HepG2 (cell line): ENCODE results near the gene SFTPB. TPM values are rescaled to one million over a fixed set of nuclear protein-coding genes. Genes with fewer than 3 reads are reported as not detected.

Source experiments
- ATAC-seq: fragments of 200-7000 bp; cut with Tn5 transposase; 3 replicates; pipeline ENCODE4 v1.9.1; 2020; ENCODE audit warnings: mild to moderate bottlenecking, moderate library complexity
- BruUV-seq: library from RNA; stranded (reverse); fragments of 400-500 nt; replicated peaks from 2 replicates; lab custom pipeline; 2021; lab: Mats Ljungman, UMichigan
- CTCF ChIA-PET: fragments of 300-600 bp; formaldehyde crosslinking; extraction: SDS; loops from one replicate; lab custom pipeline; 2021; ENCODE audit warnings: low total read pairs, inconsistent platforms, low intra/inter-chr PET ratio; lab: Yijun Ruan, JAX
- POLR2A ChIA-PET: fragments of 350-600 bp; sonication (Branson Sonifier 250); formaldehyde crosslinking; loops from one replicate; lab custom pipeline; 2020; ENCODE audit warnings: antibody characterized with exemption, inconsistent platforms; lab: Yijun Ruan, JAX
- DNase-seq: peaks from one replicate; pipeline ENCODE4 v3.0.0-alpha.2; 2015; ENCODE audit warnings: low spot score
- FAIRE-seq: peaks from 3 replicates; lab custom pipeline; 2011; peaks lifted over from hg19 to GRCh38; lab: Jason Lieb, UNC
- H2AFZ ChIP-seq: one replicate; pipeline ENCODE4 v1.6.1; 2011; ENCODE audit warnings: low read length, inconsistent platforms
- H3K27ac ChIP-seq: fragments of 300-600 bp; 3 replicates; pipeline ENCODE4 v1.8.0; 2011; ENCODE audit warnings: mixed run types, mild to moderate bottlenecking, mixed read lengths, low read length, inconsistent platforms; ENCODE audit not compliant: insufficient read depth; ENCODE audit errors: extremely low read length
- H3K27me3 ChIP-seq, 2 experiments: fragments of 200-600 bp in 1 of 2; 2 replicates in 1 of 2; 3 replicates in 1 of 2; pipeline versions ENCODE4 v1.6.0 to v1.8.0; 2011; ENCODE audit warnings: low read length in 2 of 2, mild to moderate bottlenecking in 2 of 2, moderate library complexity in 2 of 2, inconsistent platforms in 1 of 2; ENCODE audit not compliant: insufficient read depth in 2 of 2, control insufficient read depth in 1 of 2
- H3K36me3 ChIP-seq, 2 experiments: fragments of 200-600 bp in 1 of 2; replicated peaks in 1 of 2; 2 replicates in 1 of 2; 3 replicates in 1 of 2; pipeline versions ENCODE4 v1.5.1 to v1.8.0; 2011; ENCODE audit warnings: low read length in 2 of 2, inconsistent platforms in 1 of 2; ENCODE audit not compliant: insufficient read depth in 2 of 2, control insufficient read depth in 1 of 2
- H3K4me1 ChIP-seq: 2 replicates; pipeline ENCODE4 v1.5.1; 2012; ENCODE audit warnings: low read length, inconsistent platforms; ENCODE audit not compliant: insufficient read depth
- H3K4me2 ChIP-seq: 2 replicates; pipeline ENCODE4 v1.6.0; 2011; ENCODE audit warnings: low read depth, low read length, inconsistent platforms
- H3K4me3 ChIP-seq, 3 experiments: fragments of 200-600 bp in 1 of 3; sonication (generic), shearing (Covaris generic) in 1 of 3; replicated peaks in 1 of 3; 2 replicates each; pipeline ENCODE4 v1.5.1; 2011 to 2016; ENCODE audit warnings: low read length in 3 of 3, inconsistent platforms in 2 of 3, low read depth in 2 of 3, mild to moderate bottlenecking in 2 of 3, control low read depth in 1 of 3, mixed read lengths in 1 of 3; ENCODE audit not compliant: insufficient read depth in 1 of 3
- H3K79me2 ChIP-seq: one replicate; pipeline ENCODE4 v1.6.1; 2011; ENCODE audit warnings: low read length, inconsistent platforms; ENCODE audit not compliant: insufficient read depth
- H3K9ac ChIP-seq: 2 replicates; pipeline ENCODE4 v1.6.0; 2011; ENCODE audit warnings: mild to moderate bottlenecking, low read depth, low read length, inconsistent platforms; ENCODE audit not compliant: insufficient read depth
- H3K9me3 ChIP-seq: 2 replicates; pipeline ENCODE4 v1.5.1; 2012; ENCODE audit warnings: mild to moderate bottlenecking, low read length
- H4K20me1 ChIP-seq: 2 replicates; pipeline ENCODE4 v1.6.0; 2011; ENCODE audit warnings: inconsistent platforms, mild to moderate bottlenecking, low read length, moderate library complexity; ENCODE audit not compliant: insufficient read depth
- ATF7 ChIP-seq, 2 experiments: fragments of 450-650 bp in 1 of 2; sonication (generic) in 1 of 2; formaldehyde crosslinking in 1 of 2; IDR thresholded peaks; 2 replicates each; pipeline versions ENCODE4 v1.4.0 to v1.6.1; 2016 to 2020; ENCODE audit warnings: antibody characterized with exemption in 1 of 2, mild to moderate bottlenecking in 1 of 2, missing genetic modification reagents in 1 of 2
- CBFB ChIP-seq: sonication (generic); formaldehyde crosslinking; IDR thresholded peaks from 2 replicates; pipeline ENCODE4 v1.4.0; 2020; ENCODE audit warnings: missing genetic modification reagents
- FOXA1 ChIP-seq, 2 experiments: fragments of 450-650 bp in 1 of 2; sonication (generic) in 1 of 2; formaldehyde crosslinking in 1 of 2; IDR thresholded peaks; 2 replicates each; pipeline versions ENCODE4 v1.4.0 to v1.6.1; 2016 to 2020; ENCODE audit warnings: missing genetic modification reagents in 1 of 2
- FOXK2 ChIP-seq: fragments of 450-650 bp; IDR thresholded peaks from 2 replicates; pipeline ENCODE4 v1.6.1; 2016
- FOXP1 ChIP-seq, 2 experiments: fragments of 450-650 bp in 1 of 2; IDR thresholded peaks; 2 replicates each; pipeline ENCODE4 v1.6.1; 2017 to 2018; ENCODE audit warnings: antibody characterized with exemption in 1 of 2
- NBN ChIP-seq: fragments of 450-650 bp; conservative IDR thresholded peaks from 2 replicates; pipeline ENCODE4 v1.6.1; 2017
- PLRG1 ChIP-seq: fragments of 450-650 bp; conservative IDR thresholded peaks from 2 replicates; pipeline ENCODE4 v1.6.1; 2016
- ZNF207 ChIP-seq: fragments of 450-650 bp; IDR thresholded peaks from 2 replicates; pipeline ENCODE4 v1.6.1; 2016; ENCODE audit warnings: antibody characterized with exemption, borderline replicate concordance
- ZNF282 ChIP-seq: fragments of 450-650 bp; IDR thresholded peaks from 2 replicates; pipeline ENCODE4 v1.6.1; 2018; ENCODE audit not compliant: partially characterized antibody
- ZNF362 ChIP-seq: sonication (generic); formaldehyde crosslinking; IDR thresholded peaks from 2 replicates; pipeline ENCODE4 v1.4.0; 2020; ENCODE audit warnings: missing genetic modification reagents, mild to moderate bottlenecking, borderline replicate concordance
- ZNF615 ChIP-seq: sonication (generic); formaldehyde crosslinking; IDR thresholded peaks from 2 replicates; pipeline ENCODE4 v1.5.0; 2020; ENCODE audit warnings: mild to moderate bottlenecking, missing genetic modification reagents, borderline replicate concordance
- WGBS: methylation state at CpG from one replicate; pipeline ENCODE4 v1.1.6; 2017; ENCODE audit warnings: low lambda C conversion rate; 5-methylcytosine and 5-hydroxymethylcytosine counted together
- in situ Hi-C: cut with HindIII; loops from 2 replicates; pipeline ENCODE4 v1.10.0; 2017; ENCODE audit warnings: low pct_unique_long_range_greater_than_20kb; ENCODE audit not compliant: extremely low pct_ligation_motif_present
- intact Hi-C: fragments of 100-400 bp; cut with micrococcal nuclease; formaldehyde crosslinking; loops from one replicate; pipeline ENCODE4 v1.10.0; 2022; ENCODE audit not compliant: unreplicated experiment
- polyA plus RNA-seq, 8 experiments: library from polyadenylated mRNA; depleted of rRNA in 3 of 8; stranded (reverse) in 7 of 8; unstranded in 1 of 8; fragments of >200 nt; fragmentation: Illumina TruSeq in 4 of 8; extraction: Trizol in 4 of 8; gene quantifications; 2 replicates each; pipeline versions ENCODE4 v1.2.1 to v1.2.3, GENCODE V29; 2011 to 2016; ENCODE audit warnings: low read depth in 4 of 8, missing spikeins in 1 of 8, mixed read lengths in 1 of 8; ENCODE audit not compliant: insufficient read depth in 1 of 8
- total RNA-seq, 5 experiments: library from RNA; depleted of rRNA; stranded (reverse); fragments of >200 nt; fragmentation: Illumina TruSeq; extraction: Trizol; gene quantifications; 2 replicates each; pipeline ENCODE4 v1.2.3, GENCODE V29; 2016; ENCODE audit warnings: low read depth in 1 of 5
- TF ChIP-seq, protein P1 (sequence below), 2 experiments: fragments of 450-650 bp in 1 of 2; sonication (generic) in 1 of 2; formaldehyde crosslinking in 1 of 2; IDR thresholded peaks; 2 replicates each; pipeline versions ENCODE4 v1.6.1 to v1.8.0; 2016 to 2022; ENCODE audit warnings: antibody characterized with exemption in 1 of 2, mild to moderate bottlenecking in 1 of 2, missing genetic modification reagents in 1 of 2
- TF ChIP-seq, protein P2 (sequence below): fragments of 450-650 bp; IDR thresholded peaks from 2 replicates; pipeline ENCODE4 v1.6.1; 2017

Gene SFTPB
- total and polyA plus RNA-seq, 2 of the 13 experiments (the other 11 are each of a cell fraction or from before 2014, with no cell fraction given), result not detected

DNA sequence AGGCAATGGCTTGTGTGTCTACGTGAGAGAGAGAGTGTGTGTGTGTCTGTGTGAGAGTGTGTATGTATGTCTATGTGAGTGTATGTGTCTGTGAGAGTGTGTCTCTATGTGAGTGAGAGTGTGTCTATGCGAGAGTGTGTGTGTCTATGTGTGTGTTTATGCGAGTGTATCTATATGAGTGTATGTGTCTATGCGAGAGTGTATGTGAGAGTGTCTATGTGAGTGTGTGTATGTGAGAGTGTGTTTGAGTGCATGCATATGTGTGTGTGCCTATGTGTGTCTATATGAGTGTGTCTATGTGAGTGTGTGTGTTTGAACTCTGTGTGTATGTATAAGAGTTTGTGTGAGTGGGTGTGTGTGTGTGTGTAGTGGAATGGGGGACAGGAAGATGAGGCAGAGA, 16.4 kb upstream of the SFTPB start:
- no peak overlapping the region for H3K4me2 ChIP-seq
- H3K36me3 ChIP-seq, result no peaks in the 10 kb centered on the region
- ChIA-PET CTCF (no interaction called here), POLR2A (no interaction called here)
- intact Hi-C loops (no loop called here), in situ Hi-C loops (no loop called here)
- no peak overlapping the region for H2AFZ ChIP-seq
- FAIRE-seq (no peak), DNase-seq (no peak), ATAC-seq (no peak; the same call in 2 of the 3 replicates)
- H3K9ac ChIP-seq, result no peak overlapping the region
- WGBS, result 41% methylated on average over 4 of the region's 4 CpGs
- BruUV-seq, result no TSS peak
- H3K4me1 ChIP-seq, result peaks cover 2% of the 10 kb centered on the region; the same call in 1 of the 2 replicates
- no peak overlapping the region for H3K4me3 ChIP-seq
- H3K27ac ChIP-seq, result no peak overlapping the region
- no peaks in the 10 kb centered on the region for H3K79me2 ChIP-seq
- H4K20me1 ChIP-seq, result no peaks in the 10 kb centered on the region
- H3K27me3 ChIP-seq, result peaks cover 0 to 23% of the 10 kb centered on the region in 2 experiments; a peak in 2 of 5 replicates
- H3K9me3 ChIP-seq, result no peaks in the 10 kb centered on the region
- TF ChIP-seq PLRG1 (0 out of 2 replicates have a peak, but pooled peaks have one; percentile 65), ZNF362 (CRISPR knock-in tag) (no peak), ATF7 (IDR thresholded peaks at IDR 0.05) (0 out of 2 replicates have a peak, but pooled peaks have one; percentile 21), ATF7 (CRISPR knock-in tag; IDR thresholded peaks at IDR 0.05) (no peak), NBN (peak; percentile 87; the same call in 1 of the 2 replicates), ZNF615 (CRISPR knock-in tag) (no peak), FOXK2 (peak; percentile 65; the same call in 1 of the 2 replicates), CBFB (CRISPR knock-in tag) (no peak), ZNF282 (peak; percentile 87), ZNF207 (peak; percentile 55; the same call in 1 of the 2 replicates), FOXA1 (IDR thresholded peaks at IDR 0.05) (peak; percentile 48), FOXA1 (CRISPR knock-in tag; IDR thresholded peaks at IDR 0.05) (no peak), FOXP1 (IDR thresholded peaks at IDR 0.05) (peak; percentile 11; the same call in 1 of the 2 replicates), FOXP1 (CRISPR knock-in tag; IDR thresholded peaks at IDR 0.05) (no peak)
- TF ChIP-seq, protein P1, sequence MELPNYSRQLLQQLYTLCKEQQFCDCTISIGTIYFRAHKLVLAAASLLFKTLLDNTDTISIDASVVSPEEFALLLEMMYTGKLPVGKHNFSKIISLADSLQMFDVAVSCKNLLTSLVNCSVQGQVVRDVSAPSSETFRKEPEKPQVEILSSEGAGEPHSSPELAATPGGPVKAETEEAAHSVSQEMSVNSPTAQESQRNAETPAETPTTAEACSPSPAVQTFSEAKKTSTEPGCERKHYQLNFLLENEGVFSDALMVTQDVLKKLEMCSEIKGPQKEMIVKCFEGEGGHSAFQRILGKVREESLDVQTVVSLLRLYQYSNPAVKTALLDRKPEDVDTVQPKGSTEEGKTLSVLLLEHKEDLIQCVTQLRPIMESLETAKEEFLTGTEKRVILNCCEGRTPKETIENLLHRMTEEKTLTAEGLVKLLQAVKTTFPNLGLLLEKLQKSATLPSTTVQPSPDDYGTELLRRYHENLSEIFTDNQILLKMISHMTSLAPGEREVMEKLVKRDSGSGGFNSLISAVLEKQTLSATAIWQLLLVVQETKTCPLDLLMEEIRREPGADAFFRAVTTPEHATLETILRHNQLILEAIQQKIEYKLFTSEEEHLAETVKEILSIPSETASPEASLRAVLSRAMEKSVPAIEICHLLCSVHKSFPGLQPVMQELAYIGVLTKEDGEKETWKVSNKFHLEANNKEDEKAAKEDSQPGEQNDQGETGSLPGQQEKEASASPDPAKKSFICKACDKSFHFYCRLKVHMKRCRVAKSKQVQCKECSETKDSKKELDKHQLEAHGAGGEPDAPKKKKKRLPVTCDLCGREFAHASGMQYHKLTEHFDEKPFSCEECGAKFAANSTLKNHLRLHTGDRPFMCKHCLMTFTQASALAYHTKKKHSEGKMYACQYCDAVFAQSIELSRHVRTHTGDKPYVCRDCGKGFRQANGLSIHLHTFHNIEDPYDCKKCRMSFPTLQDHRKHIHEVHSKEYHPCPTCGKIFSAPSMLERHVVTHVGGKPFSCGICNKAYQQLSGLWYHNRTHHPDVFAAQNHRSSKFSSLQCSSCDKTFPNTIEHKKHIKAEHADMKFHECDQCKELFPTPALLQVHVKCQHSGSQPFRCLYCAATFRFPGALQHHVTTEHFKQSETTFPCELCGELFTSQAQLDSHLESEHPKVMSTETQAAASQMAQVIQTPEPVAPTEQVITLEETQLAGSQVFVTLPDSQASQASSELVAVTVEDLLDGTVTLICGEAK (IDR thresholded peaks at IDR 0.05), result peak; percentile 29; the same call in 1 of the 2 replicates
- TF ChIP-seq, protein P1 (CRISPR knock-in tag; IDR thresholded peaks at IDR 0.05), result no peak
- TF ChIP-seq, protein P2, sequence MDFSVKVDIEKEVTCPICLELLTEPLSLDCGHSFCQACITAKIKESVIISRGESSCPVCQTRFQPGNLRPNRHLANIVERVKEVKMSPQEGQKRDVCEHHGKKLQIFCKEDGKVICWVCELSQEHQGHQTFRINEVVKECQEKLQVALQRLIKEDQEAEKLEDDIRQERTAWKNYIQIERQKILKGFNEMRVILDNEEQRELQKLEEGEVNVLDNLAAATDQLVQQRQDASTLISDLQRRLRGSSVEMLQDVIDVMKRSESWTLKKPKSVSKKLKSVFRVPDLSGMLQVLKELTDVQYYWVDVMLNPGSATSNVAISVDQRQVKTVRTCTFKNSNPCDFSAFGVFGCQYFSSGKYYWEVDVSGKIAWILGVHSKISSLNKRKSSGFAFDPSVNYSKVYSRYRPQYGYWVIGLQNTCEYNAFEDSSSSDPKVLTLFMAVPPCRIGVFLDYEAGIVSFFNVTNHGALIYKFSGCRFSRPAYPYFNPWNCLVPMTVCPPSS, result 0 out of 2 replicates have a peak, but pooled peaks have one; percentile 48
